NOMO-1 (cell line): ENCODE data around the gene FBXL5.

ENCODE experiments used
- DNase-seq, 2 experiments: peaks; one replicate each; lab custom pipeline; 2025; ENCODE audit not compliant: unreplicated experiment in 2 of 2; lab: John Stamatoyannopoulos, UW

Gene FBXL5

GRCh38 chr4:15563871-15564270 is 91.3 kb downstream of the FBXL5 start:
- DNase-seq, result no peak

GRCh38 chr4:15562623-15563022 is 92.5 kb downstream of the FBXL5 start:
- DNase-seq, result no peak

GRCh38 chr4:15562114-15562513 is 93.0 kb downstream of the FBXL5 start:
- DNase-seq, result no peak

GRCh38 chr4:15558561-15558960 is 96.6 kb downstream of the FBXL5 start:
- no peak for DNase-seq

DNA sequence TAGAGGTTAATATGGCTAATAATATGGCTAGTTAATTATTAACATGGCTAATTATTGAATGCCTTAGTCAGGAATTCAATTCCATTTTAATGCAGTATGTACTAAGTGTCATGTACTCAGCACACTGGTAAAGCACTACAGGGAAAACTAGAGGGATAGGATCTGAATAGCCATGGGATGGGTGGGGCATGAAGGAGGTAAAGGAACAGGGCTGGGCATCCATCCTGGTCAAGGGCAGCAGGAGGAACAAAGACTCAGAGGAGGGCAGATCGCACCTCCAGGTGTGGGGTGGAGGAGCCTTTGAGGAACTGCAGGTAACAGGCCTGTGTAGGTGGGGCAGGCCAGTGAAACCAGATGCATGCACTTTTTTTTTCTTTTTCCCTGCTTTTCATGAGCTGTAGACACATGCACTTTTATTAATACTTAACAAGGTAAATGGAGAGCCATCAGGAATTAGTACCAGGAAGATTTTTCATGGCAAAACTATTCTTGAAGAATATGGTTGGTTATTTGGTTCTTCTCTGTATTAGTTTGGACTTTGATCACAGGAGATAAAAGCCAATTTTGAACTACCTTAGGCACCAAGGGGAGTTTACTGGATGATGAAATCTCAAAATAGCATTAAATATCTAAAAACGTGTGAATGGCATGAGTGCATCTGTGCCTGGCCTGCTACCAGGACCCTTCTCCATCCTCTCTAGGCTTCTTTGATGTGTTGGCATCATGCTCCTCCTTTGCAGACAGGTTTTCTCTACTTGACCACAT is 97.2 kb downstream of the FBXL5 start:
- DNase-seq, result no peak

DNA sequence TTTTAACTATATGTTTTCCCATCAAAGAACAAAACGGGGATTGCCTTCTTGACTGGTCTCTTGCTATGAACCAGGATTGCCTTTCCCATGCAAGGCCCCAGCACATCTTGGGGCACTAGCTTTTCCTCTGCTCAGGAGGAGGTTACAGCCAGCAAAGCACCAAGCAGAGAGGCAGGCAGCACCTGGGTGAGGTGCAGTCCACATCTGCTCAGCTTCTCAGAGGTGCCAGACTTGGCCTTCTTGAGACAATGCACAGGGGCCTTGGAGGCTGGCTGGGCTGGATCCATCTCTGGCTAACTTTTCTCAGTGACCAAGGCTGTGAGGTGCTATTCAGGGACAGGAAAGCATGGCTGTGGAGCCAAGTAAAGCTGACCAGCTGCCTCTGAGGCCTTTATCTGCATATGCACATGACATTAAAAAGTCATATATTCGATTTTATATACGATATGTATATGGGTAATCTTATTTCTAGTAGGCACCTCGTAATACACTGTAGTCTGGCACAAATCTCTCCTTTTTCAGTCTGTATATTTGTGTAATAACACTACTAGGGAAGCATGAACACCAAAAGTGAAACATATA is 98.6 kb downstream of the FBXL5 start:
- no peak for DNase-seq
